Uterus (tissue), 4 donors: Measurements from ENCODE around the gene DTNBP1. TPM values are rescaled to one million over a fixed set of nuclear protein-coding genes. Genes with fewer than 3 reads are reported as not detected.

ENCODE experiments used
- DNase-seq, 2 donors: peaks; one replicate each; pipeline ENCODE4 v3.0.0-alpha.2; 2019 to 2020
- H3K27ac ChIP-seq, 2 donors: fragments of 200-600 bp; sonication (generic); 1 replicate in 1 of 2; 2 replicates in 1 of 2; pipeline ENCODE4 v1.5.1; 2016 to 2018
- H3K27me3 ChIP-seq, 2 donors: fragments of 200-600 bp; sonication (generic); one replicate each; pipeline ENCODE4 v1.5.1; 2018 to 2019; ENCODE audit warnings: control low read depth in 1 of 2
- H3K36me3 ChIP-seq, 2 donors: fragments of 200-600 bp; sonication (generic); one replicate each; pipeline ENCODE4 v1.5.1; 2019; ENCODE audit warnings: control low read depth in 1 of 2
- H3K4me1 ChIP-seq, 2 donors: fragments of 200-600 bp; sonication (generic); one replicate each; pipeline ENCODE4 v1.5.1; 2018 to 2019; ENCODE audit warnings: control low read depth in 1 of 2
- H3K4me3 ChIP-seq, 2 donors: fragments of 200-600 bp; sonication (generic); 1 replicate in 1 of 2; 2 replicates in 1 of 2; pipeline ENCODE4 v1.5.1; 2018 to 2019; ENCODE audit warnings: mild to moderate bottlenecking in 1 of 2
- H3K9me3 ChIP-seq, 2 donors: fragments of 200-600 bp; sonication (generic); one replicate each; pipeline ENCODE4 v1.5.1; 2019; ENCODE audit warnings: control low read depth in 1 of 2
- POLR2A ChIP-seq, 2 donors: fragments of 450-650 bp; IDR thresholded peaks; one replicate each; pipeline ENCODE4 v1.6.1; 2016; ENCODE audit warnings: antibody characterized with exemption in 2 of 2, mild to moderate bottlenecking in 1 of 2, moderate library complexity in 1 of 2
- intact Hi-C: fragments of 100-400 bp; cut with DNase I; formaldehyde crosslinking; loops from one replicate; pipeline ENCODE4 v1.15.1; 2023; ENCODE audit warnings: low total_unique reads
- total RNA-seq, 4 donors: library from RNA; depleted of rRNA in 3 of 4; stranded (reverse); fragments of >200 nt in 3 of 4; gene quantifications; one replicate each; pipeline versions ENCODE4 v1.1.0 to v1.2.4, GENCODE V29; 2014 to 2023
- TF ChIP-seq, protein P1 (sequence below), 4 experiments: fragments of 200-600 bp in 2 of 4; fragments of 450-650 bp in 2 of 4; sonication (generic) in 2 of 4; IDR thresholded peaks; one replicate each; pipeline ENCODE4 v1.5.1; 2016 to 2019; ENCODE audit warnings: antibody characterized with exemption in 4 of 4, mild to moderate bottlenecking in 2 of 4, moderate library complexity in 1 of 4
- donor health status: DM: yes; HTN: yes; CAD: no.

Gene DTNBP1
- total RNA-seq, 4 donors from 2014 or later = 1.8 to 19.8 (median 9.0) TPM; not detected in 1

DNA sequence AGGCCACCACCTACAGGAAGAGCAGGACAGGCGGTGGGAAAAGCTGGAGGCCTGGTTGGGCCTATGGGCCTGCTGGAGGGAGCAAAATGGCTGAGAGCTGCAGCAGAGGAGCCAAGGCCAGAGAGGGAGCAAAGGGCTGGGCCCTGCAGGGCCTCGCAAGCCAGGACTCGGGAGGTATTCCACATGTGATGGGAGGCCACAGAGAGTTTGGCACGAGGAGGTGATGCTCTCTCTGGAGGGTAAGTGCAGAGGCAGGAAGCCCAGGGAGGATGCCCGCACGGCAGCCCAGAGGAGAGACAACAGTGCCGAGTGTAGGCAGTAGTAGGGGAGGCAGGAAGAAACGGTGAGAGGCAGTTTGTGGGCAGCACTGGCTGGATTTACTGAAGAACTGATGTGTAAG, 85.7 kb downstream of the DTNBP1 start:
- H3K36me3 ChIP-seq = no peaks in the 10 kb centered on the region
- H3K27ac ChIP-seq = no peak overlapping the region
- no peak overlapping the region for H3K4me3 ChIP-seq
- no peak for DNase-seq
- H3K27me3 ChIP-seq = no peaks in the 10 kb centered on the region
- H3K9me3 ChIP-seq = no peaks in the 10 kb centered on the region
- H3K4me1 ChIP-seq = no peaks in the 10 kb centered on the region
- intact Hi-C loops = no loop called here
- TF ChIP-seq POLR2A (IDR thresholded peaks at IDR 0.05) = no peak
- TF ChIP-seq, protein P1, sequence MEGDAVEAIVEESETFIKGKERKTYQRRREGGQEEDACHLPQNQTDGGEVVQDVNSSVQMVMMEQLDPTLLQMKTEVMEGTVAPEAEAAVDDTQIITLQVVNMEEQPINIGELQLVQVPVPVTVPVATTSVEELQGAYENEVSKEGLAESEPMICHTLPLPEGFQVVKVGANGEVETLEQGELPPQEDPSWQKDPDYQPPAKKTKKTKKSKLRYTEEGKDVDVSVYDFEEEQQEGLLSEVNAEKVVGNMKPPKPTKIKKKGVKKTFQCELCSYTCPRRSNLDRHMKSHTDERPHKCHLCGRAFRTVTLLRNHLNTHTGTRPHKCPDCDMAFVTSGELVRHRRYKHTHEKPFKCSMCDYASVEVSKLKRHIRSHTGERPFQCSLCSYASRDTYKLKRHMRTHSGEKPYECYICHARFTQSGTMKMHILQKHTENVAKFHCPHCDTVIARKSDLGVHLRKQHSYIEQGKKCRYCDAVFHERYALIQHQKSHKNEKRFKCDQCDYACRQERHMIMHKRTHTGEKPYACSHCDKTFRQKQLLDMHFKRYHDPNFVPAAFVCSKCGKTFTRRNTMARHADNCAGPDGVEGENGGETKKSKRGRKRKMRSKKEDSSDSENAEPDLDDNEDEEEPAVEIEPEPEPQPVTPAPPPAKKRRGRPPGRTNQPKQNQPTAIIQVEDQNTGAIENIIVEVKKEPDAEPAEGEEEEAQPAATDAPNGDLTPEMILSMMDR (IDR thresholded peaks at IDR 0.05) = no peak

DNA sequence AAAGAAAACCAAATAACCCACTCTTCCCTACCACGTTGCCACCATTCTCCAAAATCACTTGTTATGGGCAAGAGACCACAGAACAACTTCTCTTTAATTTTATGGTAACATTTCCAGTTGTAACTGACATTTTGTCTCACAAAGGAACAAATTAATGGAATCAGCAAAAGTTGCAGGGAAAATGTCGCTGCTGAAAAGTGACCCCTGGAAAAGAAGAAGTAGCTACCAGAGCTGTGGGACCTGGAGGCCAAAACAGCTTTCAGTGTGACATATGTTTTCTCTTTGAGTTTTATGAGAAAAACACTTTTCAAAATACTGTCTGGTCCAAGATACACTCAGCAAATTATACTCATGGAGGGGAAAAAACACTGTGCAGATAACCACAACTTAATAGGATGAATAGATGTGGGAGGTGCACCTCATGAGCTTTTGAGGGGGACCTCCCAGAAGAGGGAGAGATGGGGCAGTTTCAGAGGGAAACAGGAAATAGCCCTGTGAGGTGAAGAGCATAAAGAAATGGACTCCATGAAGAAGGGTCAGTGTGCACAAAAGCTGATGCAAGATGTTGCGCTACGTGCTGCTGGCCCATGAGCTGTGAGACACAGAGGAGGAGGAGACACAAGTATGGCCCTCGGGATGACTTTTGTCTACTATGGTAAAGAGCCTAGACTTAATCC, 87.3 kb downstream of the DTNBP1 start:
- Histone ChIP-seq H3K9me3 (no peaks in the 10 kb centered on the region), H3K27me3 (no peaks in the 10 kb centered on the region), H3K4me1 (no peaks in the 10 kb centered on the region), H3K36me3 (no peaks in the 10 kb centered on the region), H3K27ac (no peak overlapping the region), H3K4me3 (no peak overlapping the region)
- intact Hi-C loops = no loop called here
- TF ChIP-seq, protein P1 (IDR thresholded peaks at IDR 0.05) = no peak
- TF ChIP-seq POLR2A (IDR thresholded peaks at IDR 0.05) = no peak
- DNase-seq = no peak

DNA sequence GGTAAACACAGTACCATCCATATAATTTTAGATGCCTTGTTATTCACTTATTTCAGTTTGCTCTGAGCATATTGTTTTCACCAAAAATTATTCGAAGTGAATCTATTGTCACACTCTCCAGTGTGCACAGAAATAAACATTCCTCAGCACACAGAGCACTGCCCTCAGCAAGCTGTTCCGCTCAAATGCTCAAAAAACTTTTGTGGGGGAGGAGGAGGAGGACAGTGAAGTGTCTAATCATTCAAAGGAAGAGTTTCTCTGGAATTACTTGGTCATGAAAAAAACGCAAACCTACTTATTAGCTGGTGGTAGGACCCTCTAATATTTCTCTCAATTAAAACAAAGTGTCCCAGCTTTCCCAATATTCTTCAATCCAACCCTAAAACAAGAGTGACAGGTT, 88.3 kb downstream of the DTNBP1 start:
- Histone ChIP-seq H3K36me3 (no peaks in the 10 kb centered on the region), H3K27ac (no peak overlapping the region), H3K9me3 (no peaks in the 10 kb centered on the region), H3K4me1 (no peaks in the 10 kb centered on the region), H3K27me3 (no peaks in the 10 kb centered on the region), H3K4me3 (no peak overlapping the region)
- no peak for DNase-seq
- TF ChIP-seq POLR2A (IDR thresholded peaks at IDR 0.05) = no peak
- TF ChIP-seq, protein P1 (IDR thresholded peaks at IDR 0.05) = no peak
- intact Hi-C loops = no loop called here

DNA sequence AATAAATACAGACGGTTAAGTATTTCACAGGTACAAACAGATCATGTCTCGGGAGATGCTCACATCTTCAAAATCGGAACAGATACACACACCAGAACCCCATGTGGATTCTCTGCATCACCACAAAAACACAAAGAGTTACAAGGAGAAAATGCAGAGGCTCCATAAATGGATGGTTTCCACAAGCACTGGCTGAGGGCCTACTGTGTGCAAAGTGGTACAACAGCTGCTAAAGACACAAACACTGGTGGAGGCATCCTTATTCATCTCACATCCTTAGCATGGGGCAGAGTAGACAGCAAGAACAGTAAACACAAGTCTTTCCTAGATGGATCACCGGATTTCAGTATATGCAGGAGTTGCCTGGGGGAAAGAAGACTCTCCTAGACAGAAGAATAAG, 88.8 kb downstream of the DTNBP1 start:
- TF ChIP-seq POLR2A (IDR thresholded peaks at IDR 0.05) = no peak
- TF ChIP-seq, protein P1 (IDR thresholded peaks at IDR 0.05) = no peak
- Histone ChIP-seq H3K4me1 (no peaks in the 10 kb centered on the region), H3K4me3 (no peak overlapping the region), H3K27me3 (no peaks in the 10 kb centered on the region), H3K27ac (no peak overlapping the region), H3K9me3 (no peaks in the 10 kb centered on the region), H3K36me3 (no peaks in the 10 kb centered on the region)
- intact Hi-C loops = no loop called here
- DNase-seq = no peak

DNA sequence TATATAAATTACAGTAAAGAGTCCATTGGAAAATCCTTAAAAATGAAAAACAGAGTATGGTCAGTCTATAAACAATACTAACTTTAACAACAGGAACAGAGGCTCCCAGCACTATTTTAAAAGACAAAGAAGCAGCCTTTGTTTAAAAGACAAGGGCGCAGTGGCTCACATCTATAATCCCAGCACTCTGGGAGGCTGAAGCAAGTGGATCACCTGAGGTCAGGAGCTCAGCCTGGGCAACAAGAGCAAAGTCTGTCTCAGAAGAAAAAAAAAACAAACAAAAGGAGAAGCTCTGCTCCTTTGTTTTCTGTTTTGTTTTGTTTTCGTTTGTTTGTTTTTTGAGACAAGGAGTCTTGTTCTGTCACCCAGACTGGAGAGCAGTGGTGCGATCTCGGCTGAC, 89.4 kb downstream of the DTNBP1 start:
- Histone ChIP-seq H3K9me3 (no peaks in the 10 kb centered on the region), H3K4me3 (no peak overlapping the region), H3K27ac (no peak overlapping the region), H3K4me1 (no peaks in the 10 kb centered on the region), H3K36me3 (no peaks in the 10 kb centered on the region), H3K27me3 (no peaks in the 10 kb centered on the region)
- intact Hi-C loops = no loop called here
- TF ChIP-seq, protein P1 (IDR thresholded peaks at IDR 0.05) = no peak
- no peak for TF ChIP-seq POLR2A (IDR thresholded peaks at IDR 0.05)
- no peak for DNase-seq
